Fibroblast of lung (primary cell): ENCODE results near the gene ALAS1. TPM values are rescaled to one million over a fixed set of nuclear protein-coding genes. Genes with fewer than 3 reads are reported as not detected.

Source experiments
- DNase-seq, 2 donors: peaks; one replicate each; pipeline versions ENCODE4 v3.0.0 to v3.0.0-alpha.2; 2010; ENCODE audit warnings: low read depth in 2 of 2
- H2AFZ ChIP-seq: 2 replicates; pipeline ENCODE4 v1.5.1; 2012; ENCODE audit warnings: low read length, control low read depth, inconsistent platforms
- H3K27ac ChIP-seq: 2 replicates; pipeline ENCODE4 v1.5.1; 2011; ENCODE audit warnings: low read length, control low read depth; ENCODE audit not compliant: insufficient read depth
- H3K27me3 ChIP-seq: 2 replicates; pipeline ENCODE4 v1.5.1; 2011; ENCODE audit warnings: mild to moderate bottlenecking, low read length; ENCODE audit not compliant: control insufficient read depth, insufficient read depth
- H3K36me3 ChIP-seq: 2 replicates; pipeline ENCODE4 v1.5.1; 2011; ENCODE audit warnings: low read length; ENCODE audit not compliant: control insufficient read depth, insufficient read depth
- H3K4me1 ChIP-seq: 2 replicates; pipeline ENCODE4 v1.5.1; 2011; ENCODE audit warnings: low read length; ENCODE audit not compliant: control insufficient read depth, insufficient read depth; ENCODE audit errors: extremely low read depth
- H3K4me2 ChIP-seq: 2 replicates; pipeline ENCODE4 v1.5.1; 2011; ENCODE audit warnings: low read length, control low read depth; ENCODE audit not compliant: insufficient read depth; ENCODE audit errors: extremely low read depth
- H3K4me3 ChIP-seq, 4 experiments: fragments of 200-600 bp in 1 of 4; sonication (generic) in 1 of 4; replicated peaks in 1 of 4; 2 replicates each; pipeline ENCODE4 v1.5.1; 2011 to 2016; ENCODE audit warnings: low read length in 4 of 4, low read depth in 3 of 4, mild to moderate bottlenecking in 3 of 4, control low read depth in 2 of 4, inconsistent platforms in 1 of 4, mixed read lengths in 1 of 4; ENCODE audit not compliant: insufficient read depth in 1 of 4; ENCODE audit errors: control extremely low read depth in 1 of 4
- H3K79me2 ChIP-seq: 2 replicates; pipeline ENCODE4 v1.5.1; 2012; ENCODE audit warnings: mild to moderate bottlenecking, low read length, inconsistent platforms; ENCODE audit not compliant: control insufficient read depth, insufficient read depth
- H3K9ac ChIP-seq: 2 replicates; pipeline ENCODE4 v1.5.1; 2011; ENCODE audit warnings: mild to moderate bottlenecking, low read length, control low read depth; ENCODE audit not compliant: insufficient read depth
- H3K9me3 ChIP-seq: 2 replicates; pipeline ENCODE4 v1.5.1; 2012; ENCODE audit warnings: low read depth, low read length; ENCODE audit not compliant: control insufficient read depth, insufficient read depth
- H4K20me1 ChIP-seq: 2 replicates; pipeline ENCODE4 v1.5.1; 2011; ENCODE audit warnings: low read length; ENCODE audit not compliant: control insufficient read depth, insufficient read depth; ENCODE audit errors: extremely low read depth
- CTCF ChIP-seq, 2 donors: IDR thresholded peaks in 1 of 2; conservative IDR thresholded peaks in 1 of 2; 1 replicate in 1 of 2; 2 replicates in 1 of 2; pipeline ENCODE4 v1.5.1; 2011 to 2012; ENCODE audit warnings: low read length in 2 of 2, control low read depth in 1 of 2, inconsistent platforms in 1 of 2, low read depth in 1 of 2, mild to moderate bottlenecking in 1 of 2
- EZH2 ChIP-seq: IDR thresholded peaks from 2 replicates; pipeline ENCODE4 v1.5.1; 2012; ENCODE audit warnings: low read length, control low read depth, mild to moderate bottlenecking; ENCODE audit errors: missing control alignments
- polyA plus RNA-seq, 2 donors: library from polyadenylated mRNA; depleted of rRNA in 1 of 2; stranded (reverse) in 1 of 2; unstranded in 1 of 2; fragments of >200 nt; gene quantifications; 2 replicates each; pipeline ENCODE4 v1.2.1, GENCODE V29; 2011 to 2012; ENCODE audit warnings: missing spikeins in 1 of 2
- total RNA-seq: library from RNA; depleted of rRNA; stranded (reverse); fragments of >200 nt; gene quantifications from 2 replicates; pipeline ENCODE4 v1.2.1, GENCODE V29; 2014

The ALAS1 gene
- total and polyA plus RNA-seq, 2 donors (not counting 1 experiment from before 2014, with no cell fraction given): 60.9 to 61.8 TPM

GRCh38 chr3:52233968-52234367 is 36.0 kb downstream of the ALAS1 start:
- H3K79me2 ChIP-seq: peaks cover 21% of the 10 kb centered on the region
- no peaks in the 10 kb centered on the region for H4K20me1 ChIP-seq
- H3K27ac ChIP-seq: no peak overlapping the region
- TF ChIP-seq CTCF (conservative IDR thresholded peaks at IDR 0.05 in 1 of 2, IDR thresholded peaks at IDR 0.05 in 1 of 2; ENCODE audit: low read depth in 1 of 2, low read length in 2 of 2): no peak
- TF ChIP-seq EZH2: no peak
- H3K27me3 ChIP-seq: no peaks in the 10 kb centered on the region
- no peak overlapping the region for H3K4me2 ChIP-seq
- no peak overlapping the region for H3K4me3 ChIP-seq
- H3K36me3 ChIP-seq: peaks cover 37% of the 10 kb centered on the region
- no peak overlapping the region for H2AFZ ChIP-seq
- DNase-seq: no peak
- H3K4me1 ChIP-seq: peaks cover 17% of the 10 kb centered on the region
- H3K9ac ChIP-seq: no peak overlapping the region
- H3K9me3 ChIP-seq: no peaks in the 10 kb centered on the region

GRCh38 chr3:52234516-52235447 is 36.8 kb downstream of the ALAS1 start:
- Histone ChIP-seq H3K27me3 (no peaks in the 10 kb centered on the region), H4K20me1 (no peaks in the 10 kb centered on the region)
- TF ChIP-seq CTCF (conservative IDR thresholded peaks at IDR 0.05 in 1 of 2, IDR thresholded peaks at IDR 0.05 in 1 of 2; ENCODE audit: low read depth in 1 of 2, low read length in 2 of 2) (no peak), EZH2 (no peak)

GRCh38 chr3:52236424-52236886 is 38.5 kb downstream of the ALAS1 start:
- H3K4me2 ChIP-seq: peak overlapping the region; percentile 33
- H3K79me2 ChIP-seq: peaks cover 23% of the 10 kb centered on the region
- H3K4me3 ChIP-seq: no peak overlapping the region
- H3K4me1 ChIP-seq: peaks cover 27% of the 10 kb centered on the region
- no peak overlapping the region for H2AFZ ChIP-seq
- DNase-seq: no peak
- H3K9me3 ChIP-seq: no peaks in the 10 kb centered on the region
- TF ChIP-seq EZH2: no peak
- TF ChIP-seq CTCF (conservative IDR thresholded peaks at IDR 0.05 in 1 of 2, IDR thresholded peaks at IDR 0.05 in 1 of 2; ENCODE audit: low read depth in 1 of 2, low read length in 2 of 2): no peak
- no peaks in the 10 kb centered on the region for H3K27me3 ChIP-seq
- H3K27ac ChIP-seq: peak overlapping the region; percentile 67
- no peaks in the 10 kb centered on the region for H4K20me1 ChIP-seq
- peaks cover 16% of the 10 kb centered on the region for H3K36me3 ChIP-seq
- H3K9ac ChIP-seq: no peak overlapping the region

More at GRCh38 chr3:52234516-52235447, 36.8 kb downstream of the ALAS1 start:
- H3K4me3 ChIP-seq: no peak overlapping the region
- H3K4me2 ChIP-seq: no peak overlapping the region
- no peak overlapping the region for H3K27ac ChIP-seq
- peaks cover 29% of the 10 kb centered on the region for H3K36me3 ChIP-seq
- H3K4me1 ChIP-seq: peaks cover 18% of the 10 kb centered on the region
- no peak overlapping the region for H3K9ac ChIP-seq
- H3K9me3 ChIP-seq: no peaks in the 10 kb centered on the region
- H2AFZ ChIP-seq: no peak overlapping the region
- H3K79me2 ChIP-seq: peaks cover 23% of the 10 kb centered on the region
- no peak for DNase-seq
